Effector memory CD4-positive, alpha-beta T cell (primary cell): ENCODE data around the gene DNM3.

Source experiments
- DNase-seq, 3 donors: peaks; one replicate each; pipeline ENCODE4 v3.0.0-alpha.2; 2020
- H3K27ac ChIP-seq: 2 replicates; pipeline ENCODE4 v1.7.0; 2013; ENCODE audit warnings: mild to moderate bottlenecking, low read length, moderate library complexity; ENCODE audit not compliant: insufficient read depth, poor library complexity, severe bottlenecking
- H3K27me3 ChIP-seq: replicated peaks from 2 replicates; pipeline ENCODE4 v1.7.0; 2013; ENCODE audit warnings: mild to moderate bottlenecking, low read length; ENCODE audit not compliant: insufficient read depth, control insufficient read depth, poor library complexity, severe bottlenecking
- H3K36me3 ChIP-seq: 2 replicates; pipeline ENCODE4 v1.7.0; 2013; ENCODE audit warnings: mild to moderate bottlenecking, low read length, moderate library complexity; ENCODE audit not compliant: control insufficient read depth, insufficient read depth
- H3K4me1 ChIP-seq: 2 replicates; pipeline ENCODE4 v1.7.0; 2013; ENCODE audit warnings: low read length, mild to moderate bottlenecking; ENCODE audit not compliant: control insufficient read depth, insufficient read depth, poor library complexity, severe bottlenecking
- H3K4me3 ChIP-seq: 2 replicates; pipeline ENCODE4 v1.7.0; 2013; ENCODE audit warnings: low read length, low read depth, mild to moderate bottlenecking; ENCODE audit not compliant: insufficient read depth, poor library complexity, severe bottlenecking
- H3K9me3 ChIP-seq: 2 replicates; pipeline ENCODE4 v1.7.0; 2013; ENCODE audit warnings: mild to moderate bottlenecking, low read length, moderate library complexity; ENCODE audit not compliant: control insufficient read depth

Gene DNM3

DNA sequence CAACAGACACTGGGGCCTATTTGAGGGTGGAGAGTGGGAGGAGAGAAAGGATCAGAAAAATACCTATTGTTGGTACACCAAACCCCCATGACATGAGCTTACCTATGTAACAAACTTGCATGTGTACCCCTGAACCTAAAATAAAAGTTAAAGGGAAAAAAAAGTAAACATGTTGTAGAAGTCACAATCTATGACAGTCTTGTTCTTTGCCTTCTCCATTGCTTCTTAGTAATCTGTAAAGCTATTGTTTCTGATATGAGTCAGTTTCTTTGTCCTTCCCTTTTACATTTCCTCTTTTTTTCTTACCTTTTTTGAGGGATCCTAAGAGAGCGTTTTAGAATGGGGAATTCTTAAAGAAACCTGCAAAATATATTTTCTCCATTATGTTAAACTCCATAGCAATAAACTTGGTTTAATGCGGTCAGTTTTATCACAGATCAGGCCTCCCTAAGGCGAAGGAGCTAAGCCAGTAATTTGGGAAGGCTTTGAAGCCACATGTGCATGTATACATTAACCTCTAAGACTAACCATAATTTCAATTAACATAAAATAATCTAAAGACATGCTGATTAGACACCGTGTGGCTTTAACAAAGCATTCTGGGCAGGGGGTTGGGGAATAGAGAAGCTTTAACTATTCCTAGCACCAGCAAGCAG, 501.4 kb downstream of the DNM3 start:
- H3K4me1 ChIP-seq, result no peaks in the 10 kb centered on the region
- H3K36me3 ChIP-seq, result no peaks in the 10 kb centered on the region
- H3K27ac ChIP-seq, result no peak overlapping the region
- no peaks in the 10 kb centered on the region for H3K9me3 ChIP-seq
- no peak for DNase-seq
- H3K27me3 ChIP-seq, result no peaks in the 10 kb centered on the region
- H3K4me3 ChIP-seq, result no peak overlapping the region

DNA sequence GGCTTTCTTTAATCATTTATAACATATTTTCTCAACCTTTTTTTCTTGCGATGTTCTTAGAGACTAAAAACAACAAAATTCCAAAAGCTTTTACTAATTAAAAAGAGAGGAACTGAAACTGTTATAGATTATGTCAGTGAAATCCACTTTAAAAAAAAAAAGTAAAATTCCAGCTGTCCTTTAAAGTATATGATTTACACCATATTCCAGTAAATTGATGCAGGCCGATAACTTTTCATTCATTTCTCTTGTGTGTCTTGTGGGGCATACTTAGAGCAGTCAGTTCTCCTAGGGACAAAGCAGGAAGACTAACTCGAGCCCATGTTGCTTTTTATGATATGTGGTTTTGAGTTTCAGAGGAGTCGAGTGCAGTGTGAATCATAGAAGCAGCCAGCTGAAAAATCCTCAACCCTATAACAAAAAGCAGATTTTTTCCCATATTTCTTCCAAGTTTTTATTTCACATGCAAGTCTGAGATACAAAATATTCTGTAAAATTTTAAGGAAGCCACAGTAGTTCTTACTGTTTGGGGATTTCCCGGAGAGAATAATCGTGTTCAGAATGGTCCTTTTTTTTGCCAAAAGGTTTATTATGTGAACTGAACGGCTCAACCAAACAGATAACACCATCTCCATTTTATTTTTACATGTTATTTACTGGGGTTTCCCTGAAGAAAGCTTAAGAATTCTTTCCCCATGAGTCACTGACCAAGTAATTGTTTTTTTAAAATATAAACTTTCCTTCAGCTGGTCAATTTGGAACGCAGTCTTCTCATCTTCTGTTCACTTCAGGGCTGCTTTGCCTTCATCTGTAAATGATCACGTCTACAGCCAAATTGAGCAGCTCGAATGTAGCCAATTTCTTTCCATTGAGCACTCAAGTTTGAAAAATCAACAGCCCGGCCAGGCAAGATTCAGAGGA, 502.2 kb downstream of the DNM3 start:
- DNase-seq, result no peak
- Histone ChIP-seq H3K4me1 (no peaks in the 10 kb centered on the region), H3K4me3 (no peak overlapping the region), H3K27me3 (no peaks in the 10 kb centered on the region), H3K27ac (no peak overlapping the region), H3K36me3 (no peaks in the 10 kb centered on the region), H3K9me3 (no peaks in the 10 kb centered on the region)

DNA sequence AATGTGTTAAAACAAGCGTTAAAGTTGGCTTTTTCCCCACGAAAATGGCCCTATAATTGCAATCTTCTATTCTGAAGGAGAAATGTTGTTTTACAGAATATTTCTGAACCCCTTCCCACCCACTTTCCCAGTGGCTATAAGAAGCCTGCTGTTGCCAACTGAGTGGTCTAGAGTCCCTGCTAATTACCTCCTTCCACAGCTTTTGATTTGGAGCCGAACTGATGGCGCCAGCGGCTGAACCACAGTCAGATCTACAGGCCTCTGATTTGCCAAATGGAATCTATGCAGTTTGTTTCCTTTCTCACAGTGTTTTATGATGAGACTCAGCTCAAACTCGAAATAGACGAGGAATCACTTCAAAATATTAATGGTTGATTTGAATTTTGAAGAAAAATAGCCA, 503.1 kb downstream of the DNM3 start:
- Histone ChIP-seq H3K4me3 (no peak overlapping the region), H3K9me3 (no peaks in the 10 kb centered on the region), H3K4me1 (no peaks in the 10 kb centered on the region), H3K27ac (no peak overlapping the region), H3K27me3 (no peaks in the 10 kb centered on the region), H3K36me3 (no peaks in the 10 kb centered on the region)
- DNase-seq, result no peak

DNA sequence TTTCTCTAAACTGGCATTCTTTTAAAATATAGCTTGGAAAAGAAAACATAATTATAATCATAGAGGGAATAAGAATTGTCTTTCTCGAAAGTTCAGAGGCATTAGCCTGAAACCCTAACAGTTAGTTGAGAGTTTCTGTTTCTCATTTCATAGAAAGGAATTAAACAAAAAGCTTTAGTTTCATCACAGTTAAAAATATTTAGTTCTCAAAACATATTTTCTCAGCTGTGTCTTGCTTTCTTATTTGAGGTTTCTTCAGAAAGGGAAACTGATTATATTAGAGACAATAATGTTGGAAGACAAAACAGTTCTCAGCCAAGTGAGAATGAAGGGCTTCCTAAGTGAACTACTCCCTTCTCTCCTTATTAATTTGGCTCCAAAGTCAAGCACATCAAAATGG, 503.8 kb downstream of the DNM3 start:
- H3K36me3 ChIP-seq, result no peaks in the 10 kb centered on the region
- no peaks in the 10 kb centered on the region for H3K27me3 ChIP-seq
- H3K9me3 ChIP-seq, result no peaks in the 10 kb centered on the region
- H3K27ac ChIP-seq, result no peak overlapping the region
- no peaks in the 10 kb centered on the region for H3K4me1 ChIP-seq
- DNase-seq, result no peak
- H3K4me3 ChIP-seq, result no peak overlapping the region

DNA sequence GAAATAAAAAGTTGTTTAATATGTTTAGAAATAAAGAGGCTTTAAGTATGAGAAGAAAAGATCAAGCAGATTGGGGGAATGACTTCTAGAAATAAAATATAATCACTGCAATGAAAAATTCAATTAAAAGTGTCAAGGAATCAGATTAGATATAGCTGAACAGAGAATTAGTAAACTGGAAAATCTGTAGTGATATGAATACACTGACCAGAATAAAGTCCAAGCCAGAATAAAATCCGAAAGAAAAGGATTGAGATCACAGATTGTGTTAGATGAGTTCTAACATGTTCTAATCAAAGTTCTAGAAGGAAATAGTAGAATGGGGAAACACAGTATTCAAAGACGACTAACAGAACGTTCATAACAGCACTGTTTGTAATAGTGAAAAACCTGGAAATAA, 506.1 kb downstream of the DNM3 start:
- H3K4me1 ChIP-seq, result peaks cover 9% of the 10 kb centered on the region
- no peak for DNase-seq
- H3K9me3 ChIP-seq, result no peaks in the 10 kb centered on the region
- H3K27ac ChIP-seq, result no peak overlapping the region
- no peak overlapping the region for H3K4me3 ChIP-seq
- H3K36me3 ChIP-seq, result no peaks in the 10 kb centered on the region
- H3K27me3 ChIP-seq, result no peaks in the 10 kb centered on the region

DNA sequence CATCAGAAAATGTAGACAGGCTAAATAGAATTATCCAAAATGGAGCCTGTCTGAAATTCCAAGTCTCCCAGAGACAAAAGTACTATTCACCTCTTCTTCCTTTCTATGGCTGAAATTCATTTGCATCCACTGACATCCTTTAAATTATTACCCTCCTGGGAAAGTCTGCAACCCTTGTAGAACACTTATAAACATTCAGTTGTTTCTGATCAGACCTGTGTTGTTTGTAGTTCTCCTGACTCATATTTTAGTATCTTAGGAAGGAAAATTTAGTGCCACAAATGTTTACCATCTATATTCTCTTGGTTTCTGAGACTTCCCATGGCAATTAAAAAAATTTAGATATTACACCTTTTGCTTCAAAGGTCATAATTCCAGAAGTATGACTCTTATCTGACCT, 509.6 kb downstream of the DNM3 start:
- no peaks in the 10 kb centered on the region for H3K27me3 ChIP-seq
- no peak overlapping the region for H3K27ac ChIP-seq
- peaks cover 12% of the 10 kb centered on the region for H3K4me1 ChIP-seq
- no peak overlapping the region for H3K4me3 ChIP-seq
- H3K9me3 ChIP-seq, result no peaks in the 10 kb centered on the region
- no peak for DNase-seq
- H3K36me3 ChIP-seq, result no peaks in the 10 kb centered on the region

DNA sequence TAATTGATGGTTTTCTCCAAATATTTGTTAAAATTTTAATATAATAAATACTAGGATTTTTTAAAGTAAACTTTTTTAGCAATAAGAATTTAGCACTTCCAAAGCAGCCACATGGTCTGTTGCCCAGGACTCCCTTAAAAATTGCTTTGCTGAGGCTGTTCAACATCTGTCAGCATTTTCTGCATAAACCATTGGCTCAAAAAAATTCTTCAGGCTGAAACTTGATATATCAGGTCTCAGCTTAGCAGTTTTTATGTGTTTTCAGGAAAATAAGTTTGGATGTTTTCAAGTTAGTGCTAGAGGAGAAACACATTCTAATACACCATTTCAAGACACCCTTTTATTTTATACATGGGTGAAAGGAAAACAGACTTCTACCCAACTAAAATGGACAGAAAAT, 510.0 kb downstream of the DNM3 start:
- Histone ChIP-seq H3K9me3 (no peaks in the 10 kb centered on the region), H3K27ac (no peak overlapping the region), H3K4me3 (no peak overlapping the region), H3K4me1 (peaks cover 12% of the 10 kb centered on the region), H3K36me3 (no peaks in the 10 kb centered on the region), H3K27me3 (no peaks in the 10 kb centered on the region)
- DNase-seq, result no peak

DNA sequence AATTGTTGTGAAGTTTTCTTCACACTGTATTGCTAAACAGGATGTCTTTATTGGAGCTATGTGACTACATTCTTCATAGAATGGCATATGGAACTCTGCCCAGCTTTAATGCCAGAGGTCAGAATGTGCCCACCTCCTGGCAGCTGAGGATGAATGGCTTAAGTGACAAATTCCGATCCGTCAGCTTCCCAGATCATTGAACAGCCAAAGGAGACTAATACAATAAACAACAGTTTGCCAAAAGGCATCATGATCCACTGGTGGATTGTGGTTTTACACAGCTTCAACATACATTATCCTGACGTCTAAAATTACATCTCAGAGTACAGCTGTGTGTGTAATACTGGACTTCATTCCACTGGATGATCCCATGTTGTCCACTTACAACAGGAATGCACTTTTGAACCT, 510.5 kb downstream of the DNM3 start:
- DNase-seq, result no peak
- H3K9me3 ChIP-seq, result no peaks in the 10 kb centered on the region
- no peak overlapping the region for H3K4me3 ChIP-seq
- no peaks in the 10 kb centered on the region for H3K27me3 ChIP-seq
- no peak overlapping the region for H3K27ac ChIP-seq
- no peaks in the 10 kb centered on the region for H3K36me3 ChIP-seq
- peaks cover 12% of the 10 kb centered on the region for H3K4me1 ChIP-seq

DNA sequence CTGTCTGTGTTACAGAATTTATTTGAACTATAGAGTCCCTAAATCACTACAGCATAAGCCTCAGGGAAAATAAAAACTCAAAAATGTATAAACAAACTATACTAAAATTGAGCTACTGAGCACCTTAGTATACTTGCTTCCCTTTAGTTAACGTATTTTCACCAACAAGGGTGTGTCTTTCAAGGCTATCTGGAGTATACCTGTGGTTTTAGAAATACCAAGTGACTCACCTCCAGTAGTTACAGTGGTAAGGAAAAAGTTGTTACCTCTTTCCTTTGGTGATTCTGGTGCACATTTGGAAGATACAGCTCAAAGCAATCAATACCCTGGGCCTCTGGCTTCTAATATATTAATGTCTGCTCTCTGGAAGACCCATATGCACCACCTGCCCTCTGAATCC, 511.1 kb downstream of the DNM3 start:
- H3K9me3 ChIP-seq, result no peaks in the 10 kb centered on the region
- H3K36me3 ChIP-seq, result no peaks in the 10 kb centered on the region
- H3K4me3 ChIP-seq, result no peak overlapping the region
- no peak for DNase-seq
- no peaks in the 10 kb centered on the region for H3K27me3 ChIP-seq
- no peak overlapping the region for H3K27ac ChIP-seq
- H3K4me1 ChIP-seq, result peaks cover 12% of the 10 kb centered on the region
